Measurements from ENCODE around the gene KMT2D. TPM values are rescaled to one million over a fixed set of nuclear protein-coding genes. Genes with fewer than 3 reads are reported as not detected.

Gene KMT2D
- polyA plus RNA-seq, 1 donor, result 46.1 TPM

DNA sequence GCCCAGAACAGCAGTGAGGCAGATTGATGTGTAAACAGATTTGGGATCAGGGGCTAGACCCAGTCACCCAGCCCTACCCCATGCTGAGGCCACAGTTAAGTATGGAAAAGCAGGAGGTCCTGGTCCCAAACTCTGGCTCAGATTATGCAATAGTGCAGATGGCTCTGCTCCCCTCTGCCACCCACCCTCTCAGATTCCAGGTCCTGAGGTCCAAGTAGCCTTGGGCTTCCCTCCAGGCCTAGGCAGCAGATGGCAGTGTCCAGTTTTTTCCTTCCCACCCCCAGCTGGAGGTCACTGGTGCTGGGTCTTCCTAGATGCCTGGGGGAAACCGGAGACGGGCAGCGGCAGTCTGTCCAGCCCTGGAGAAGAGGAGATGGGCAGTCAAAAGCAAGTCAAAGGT is 36.8 kb upstream of the KMT2D start:
- peaks cover 6% of the 10 kb centered on the region for H3K9me3 ChIP-seq (ENCODE audit: control insufficient read depth, low read depth, low read length)
- peaks cover 30% of the 10 kb centered on the region for H3K27me3 ChIP-seq (ENCODE audit: control insufficient read depth, insufficient read depth, low read length)
- DNase-seq, result no peak
- no CpG with 5 or more reads among the region's 3 CpGs for WGBS (ENCODE audit: insufficient coverage, low lambda C conversion rate)
- no peak overlapping the region for H3K4me3 ChIP-seq (ENCODE audit: low read length)
- H3K27ac ChIP-seq (ENCODE audit: low read length), result no peak overlapping the region
- peaks cover 56% of the 10 kb centered on the region for H3K36me3 ChIP-seq (ENCODE audit: control insufficient read depth, insufficient read depth, low read length)
- peaks cover 14% of the 10 kb centered on the region for H3K4me1 ChIP-seq (ENCODE audit: control insufficient read depth, insufficient read depth, low read length)

DNA sequence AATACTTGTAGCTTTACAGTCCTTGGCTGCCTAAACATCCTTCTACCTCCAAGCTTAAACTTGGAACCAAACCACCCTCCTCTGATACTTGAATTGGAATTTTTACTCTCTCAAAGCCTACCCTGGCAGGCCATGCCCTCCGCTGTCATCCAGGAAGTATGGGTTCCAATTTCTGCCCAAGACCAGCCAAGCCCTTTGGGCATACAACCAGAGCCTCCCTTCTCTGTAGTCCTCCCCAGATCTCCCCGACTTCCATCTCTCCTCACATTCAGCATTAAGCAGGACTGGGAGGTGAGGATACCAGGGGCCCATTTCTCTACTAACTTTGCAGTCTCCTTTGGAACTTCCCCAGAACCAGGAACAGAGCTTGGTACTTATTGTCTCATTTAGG is 34.4 kb upstream of the KMT2D start:
- peaks cover 21% of the 10 kb centered on the region for H3K4me1 ChIP-seq (ENCODE audit: control insufficient read depth, insufficient read depth, low read length)
- H3K27ac ChIP-seq (ENCODE audit: low read length), result no peak overlapping the region
- H3K36me3 ChIP-seq (ENCODE audit: control insufficient read depth, insufficient read depth, low read length), result peaks cover 32% of the 10 kb centered on the region
- H3K4me3 ChIP-seq (ENCODE audit: low read length), result no peak overlapping the region
- DNase-seq, result no peak
- H3K27me3 ChIP-seq (ENCODE audit: control insufficient read depth, insufficient read depth, low read length), result peaks cover 54% of the 10 kb centered on the region
- peaks cover 9% of the 10 kb centered on the region for H3K9me3 ChIP-seq (ENCODE audit: control insufficient read depth, low read depth, low read length)
- WGBS (ENCODE audit: insufficient coverage, low lambda C conversion rate), result no CpG with 5 or more reads among the region's 2 CpGs

DNA sequence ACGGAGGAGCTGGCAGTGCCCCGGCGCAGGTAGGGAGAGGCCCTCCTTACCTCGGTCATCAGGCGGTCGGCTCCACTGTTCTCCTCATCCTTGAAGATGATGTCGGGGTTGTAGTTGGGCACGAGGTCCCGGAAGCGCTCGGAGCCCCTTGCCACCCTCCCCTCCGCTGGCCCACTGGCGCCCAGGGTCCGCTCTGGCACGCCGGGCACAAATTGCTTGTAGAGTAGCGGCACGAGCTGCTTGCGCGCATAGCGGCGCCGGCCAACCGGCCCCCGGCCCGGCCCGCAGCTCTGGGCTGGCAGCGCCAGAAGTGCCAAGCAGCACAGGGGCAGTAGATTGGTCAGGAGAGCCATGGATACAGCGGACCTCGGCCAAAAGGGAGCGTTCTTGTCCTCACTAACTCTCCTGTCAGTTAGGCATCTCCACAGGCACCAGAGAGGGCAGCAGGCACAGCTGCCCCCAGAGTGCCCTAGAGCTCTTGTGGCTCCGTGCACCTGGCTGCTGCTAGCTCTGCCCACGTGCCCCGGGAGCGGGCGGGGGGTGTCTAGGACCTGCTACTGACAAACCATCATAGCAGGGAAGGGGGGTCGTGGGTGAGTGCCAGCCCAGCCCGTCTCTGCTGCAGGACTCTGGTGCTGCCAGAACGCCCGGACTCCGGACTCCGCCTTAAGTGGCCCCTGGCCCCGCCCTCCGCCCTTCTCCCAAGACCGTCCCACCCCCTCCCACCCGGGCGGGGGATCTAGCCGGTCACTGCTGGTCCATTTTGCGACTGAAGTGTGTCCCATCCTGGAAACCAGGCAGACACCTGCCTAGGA is 33.8 kb upstream of the KMT2D start, which contains the start of gene DHH:
Gene DHH (minus strand): TSS at position 642 of the 815 bp plus-strand sequence. CDS start 289 bp downstream, at position 353.
- peaks cover 60% of the 10 kb centered on the region for H3K27me3 ChIP-seq (ENCODE audit: control insufficient read depth, insufficient read depth, low read length)
- peak within 1 kb of the TSS; percentile 3 for H3K4me3 ChIP-seq (ENCODE audit: low read length)
- peaks cover 21% of the 10 kb centered on the region for H3K4me1 ChIP-seq (ENCODE audit: control insufficient read depth, insufficient read depth, low read length)
- H3K27ac ChIP-seq (ENCODE audit: low read length), result no peak within 1 kb of the TSS
- no CpG with 5 or more reads among the region's 49 CpGs for whole genome bisulfite sequencing (ENCODE audit: insufficient coverage, low lambda C conversion rate)
- peaks cover 12% of the 10 kb centered on the region for H3K9me3 ChIP-seq (ENCODE audit: control insufficient read depth, low read depth, low read length)
- peak in 1 of 2 donors; percentile 37 for DNase-seq
- H3K36me3 ChIP-seq (ENCODE audit: control insufficient read depth, insufficient read depth, low read length), result peaks cover 26% of the 10 kb centered on the region

DNA sequence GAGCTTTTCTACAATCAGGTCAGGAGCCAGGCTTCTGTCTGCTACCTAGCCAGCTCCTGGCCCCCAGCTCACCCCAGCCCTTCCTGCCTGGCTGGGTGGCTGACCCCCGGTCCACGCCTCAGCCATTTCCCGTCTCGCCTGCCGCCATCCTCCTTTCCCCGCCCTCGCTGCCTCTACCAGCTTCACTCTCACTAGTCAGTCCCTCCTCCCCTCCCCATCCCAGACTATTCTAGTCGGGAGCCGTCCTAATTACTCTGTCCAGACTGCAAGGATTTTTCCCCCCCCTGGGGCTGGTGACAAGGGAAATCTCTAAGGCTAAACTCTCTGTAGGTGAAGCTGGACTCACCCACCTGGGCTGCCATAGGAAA is 33.2 kb upstream of the KMT2D start:
- H3K4me3 ChIP-seq (ENCODE audit: low read length), result no peak overlapping the region
- H3K4me1 ChIP-seq (ENCODE audit: control insufficient read depth, insufficient read depth, low read length), result peaks cover 21% of the 10 kb centered on the region

DNA sequence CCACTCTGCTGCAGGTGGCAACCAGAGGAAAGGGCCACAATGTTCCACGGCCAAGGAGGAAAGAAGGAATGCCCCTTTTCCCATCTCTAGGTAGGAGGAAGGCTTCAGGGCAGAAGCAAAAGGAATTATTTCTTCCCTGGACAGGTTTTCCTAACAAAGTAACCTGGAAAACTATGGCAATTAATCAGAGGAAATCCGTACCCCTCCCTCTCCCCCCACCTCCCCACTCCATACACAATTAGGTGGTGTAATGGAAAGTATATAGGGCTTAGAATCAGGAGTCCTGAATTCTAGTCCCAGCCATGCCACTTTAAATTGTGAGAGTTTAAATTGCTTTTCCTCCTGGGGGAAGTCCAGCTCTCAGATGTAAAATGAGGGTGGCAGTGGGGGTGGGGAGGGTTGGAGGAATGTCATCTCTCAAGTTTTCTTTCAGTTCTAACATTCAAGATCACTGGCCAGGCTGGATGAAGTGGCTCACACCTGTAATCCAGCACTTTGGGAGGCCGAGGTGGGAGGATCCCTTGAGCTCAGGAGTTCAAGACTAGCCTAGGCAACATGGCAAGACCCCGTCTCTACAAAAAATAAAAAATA is 32.3 kb upstream of the KMT2D start:
- H3K27me3 ChIP-seq (ENCODE audit: control insufficient read depth, insufficient read depth, low read length), result peaks cover 72% of the 10 kb centered on the region
- H3K4me1 ChIP-seq (ENCODE audit: control insufficient read depth, insufficient read depth, low read length), result peaks cover 21% of the 10 kb centered on the region
- H3K9me3 ChIP-seq (ENCODE audit: control insufficient read depth, low read depth, low read length), result peaks cover 12% of the 10 kb centered on the region
- H3K27ac ChIP-seq (ENCODE audit: low read length), result no peak overlapping the region
- peaks cover 14% of the 10 kb centered on the region for H3K36me3 ChIP-seq (ENCODE audit: control insufficient read depth, insufficient read depth, low read length)
- DNase-seq, result no peak
- no peak overlapping the region for H3K4me3 ChIP-seq (ENCODE audit: low read length)
- WGBS (ENCODE audit: insufficient coverage, low lambda C conversion rate), result 0% methylated on average over 1 of the region's 4 CpGs

More for the DNA sequence above, 33.2 kb upstream of the KMT2D start:
- Histone ChIP-seq H3K9me3 (ENCODE audit: control insufficient read depth, low read depth, low read length) (peaks cover 12% of the 10 kb centered on the region), H3K27me3 (ENCODE audit: control insufficient read depth, insufficient read depth, low read length) (peaks cover 66% of the 10 kb centered on the region), H3K36me3 (ENCODE audit: control insufficient read depth, insufficient read depth, low read length) (peaks cover 22% of the 10 kb centered on the region), H3K27ac (ENCODE audit: low read length) (no peak overlapping the region)
- DNase-seq, result no peak
- no CpG with 5 or more reads among the region's 9 CpGs for WGBS (ENCODE audit: insufficient coverage, low lambda C conversion rate)

DNA sequence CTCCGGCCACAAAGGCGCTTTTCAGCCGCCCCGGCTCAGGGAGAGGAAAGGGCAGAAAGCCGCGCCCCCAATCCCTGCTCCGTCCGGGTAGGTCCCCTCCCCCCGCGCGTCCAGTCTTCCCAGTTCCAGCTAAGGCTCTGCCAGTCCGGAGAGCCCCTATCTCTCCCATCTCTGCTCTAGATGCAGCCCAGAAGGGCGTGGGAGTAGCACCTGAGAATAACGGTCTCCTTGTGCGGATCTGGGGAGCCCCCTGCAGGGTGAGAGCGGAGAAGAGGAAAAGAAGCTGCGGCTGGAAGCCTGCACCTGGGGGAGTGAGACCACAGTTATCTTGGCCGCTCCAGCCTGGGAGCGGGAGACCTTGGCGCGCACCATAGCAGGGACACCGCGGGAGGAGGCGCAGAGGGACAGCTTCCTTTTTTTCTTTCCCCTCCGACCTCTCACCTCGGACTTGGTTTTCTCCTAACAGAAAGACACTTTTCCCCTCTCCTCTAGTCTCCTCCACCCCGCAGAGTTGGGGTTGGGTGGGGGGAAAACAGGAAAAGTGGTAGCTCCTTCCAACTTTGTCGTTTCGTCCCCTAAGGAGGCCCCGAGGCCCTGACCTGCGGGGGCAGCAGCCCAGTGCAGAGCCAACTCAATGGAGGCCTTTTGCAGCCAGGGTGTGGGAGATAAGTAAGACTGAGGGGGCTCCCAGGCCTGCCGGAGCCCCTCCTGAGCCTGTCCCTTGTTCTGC is 31.7 kb upstream of the KMT2D start:
- Histone ChIP-seq H3K36me3 (ENCODE audit: control insufficient read depth, insufficient read depth, low read length) (peaks cover 7% of the 10 kb centered on the region), H3K9me3 (ENCODE audit: control insufficient read depth, low read depth, low read length) (peaks cover 12% of the 10 kb centered on the region), H3K4me1 (ENCODE audit: control insufficient read depth, insufficient read depth, low read length) (peaks cover 21% of the 10 kb centered on the region), H3K27me3 (ENCODE audit: control insufficient read depth, insufficient read depth, low read length) (peaks cover 72% of the 10 kb centered on the region), H3K4me3 (ENCODE audit: low read length) (no peak overlapping the region), H3K27ac (ENCODE audit: low read length) (no peak overlapping the region)
- no CpG with 5 or more reads among the region's 32 CpGs for WGBS (ENCODE audit: insufficient coverage, low lambda C conversion rate)
- peak in 1 of 2 donors; percentile 37 for DNase-seq

DNA sequence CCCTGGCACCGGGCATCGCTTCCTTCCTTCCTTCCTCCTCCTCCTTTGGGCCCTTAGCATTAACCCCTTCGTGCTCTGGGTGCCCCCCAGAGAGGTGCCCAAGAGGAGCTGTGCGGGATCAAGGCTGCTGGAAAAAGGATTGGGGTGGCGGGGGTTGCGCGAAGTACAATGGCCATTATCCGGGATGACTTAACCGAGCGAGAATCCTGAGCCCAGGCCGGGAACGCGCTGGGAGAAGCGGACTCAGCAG is 31.2 kb upstream of the KMT2D start:
- peaks cover 2% of the 10 kb centered on the region for H3K36me3 ChIP-seq (ENCODE audit: control insufficient read depth, insufficient read depth, low read length)
- peaks cover 75% of the 10 kb centered on the region for H3K27me3 ChIP-seq (ENCODE audit: control insufficient read depth, insufficient read depth, low read length)
- H3K27ac ChIP-seq (ENCODE audit: low read length), result no peak overlapping the region

DNA sequence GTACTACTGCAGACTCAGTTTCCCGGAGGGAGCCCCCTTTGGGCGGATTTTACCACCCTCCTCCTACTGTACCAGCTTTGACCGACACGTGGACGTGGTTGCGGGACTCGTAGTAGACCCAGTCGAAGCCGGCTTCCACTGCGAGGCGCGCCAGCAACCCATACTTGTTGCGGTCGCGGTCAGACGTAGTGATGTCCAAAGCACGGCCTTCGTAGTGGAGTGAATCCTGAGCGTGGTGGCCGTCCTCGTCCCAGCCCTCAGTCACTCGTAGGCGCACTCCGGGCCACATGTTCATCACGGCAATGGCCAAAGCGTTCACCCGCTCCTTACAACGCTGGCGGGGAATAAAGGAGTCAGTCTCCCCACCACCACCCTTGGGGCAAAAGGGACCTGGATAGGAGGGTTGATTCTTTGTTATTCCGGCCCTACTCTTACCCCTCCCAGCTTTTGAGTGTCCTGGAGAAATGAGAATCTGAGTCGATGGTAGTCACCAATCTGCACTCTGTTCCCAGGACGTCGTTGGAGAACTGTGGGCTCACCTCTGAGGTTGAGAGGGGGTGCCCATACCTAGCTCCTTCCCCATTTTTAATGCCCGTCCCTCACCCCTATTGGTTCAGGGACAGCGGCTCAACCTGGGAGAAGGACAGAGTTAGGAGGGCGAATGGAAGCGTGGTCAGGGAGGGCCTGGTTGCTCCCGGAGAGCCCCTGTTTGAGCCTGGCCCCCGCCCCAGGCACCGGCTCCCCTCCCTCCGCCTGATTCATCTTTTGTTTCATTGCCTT is 30.7 kb upstream of the KMT2D start:
- DNase-seq, result no peak
- no peak overlapping the region for H3K27ac ChIP-seq (ENCODE audit: low read length)
- H3K4me1 ChIP-seq (ENCODE audit: control insufficient read depth, insufficient read depth, low read length), result peaks cover 21% of the 10 kb centered on the region
- H3K9me3 ChIP-seq (ENCODE audit: control insufficient read depth, low read depth, low read length), result peaks cover 12% of the 10 kb centered on the region
- no peaks in the 10 kb centered on the region for H3K36me3 ChIP-seq (ENCODE audit: control insufficient read depth, insufficient read depth, low read length)
- no peak overlapping the region for H3K4me3 ChIP-seq (ENCODE audit: low read length)
- H3K27me3 ChIP-seq (ENCODE audit: control insufficient read depth, insufficient read depth, low read length), result peaks cover 75% of the 10 kb centered on the region
- no CpG with 5 or more reads among the region's 41 CpGs for WGBS (ENCODE audit: insufficient coverage, low lambda C conversion rate)

More for the DNA sequence above, 31.2 kb upstream of the KMT2D start:
- peaks cover 12% of the 10 kb centered on the region for H3K9me3 ChIP-seq (ENCODE audit: control insufficient read depth, low read depth, low read length)
- WGBS (ENCODE audit: insufficient coverage, low lambda C conversion rate), result no CpG with 5 or more reads among the region's 14 CpGs
- DNase-seq, result no peak
- H3K4me1 ChIP-seq (ENCODE audit: control insufficient read depth, insufficient read depth, low read length), result peaks cover 21% of the 10 kb centered on the region
- H3K4me3 ChIP-seq (ENCODE audit: low read length), result no peak overlapping the region

DNA sequence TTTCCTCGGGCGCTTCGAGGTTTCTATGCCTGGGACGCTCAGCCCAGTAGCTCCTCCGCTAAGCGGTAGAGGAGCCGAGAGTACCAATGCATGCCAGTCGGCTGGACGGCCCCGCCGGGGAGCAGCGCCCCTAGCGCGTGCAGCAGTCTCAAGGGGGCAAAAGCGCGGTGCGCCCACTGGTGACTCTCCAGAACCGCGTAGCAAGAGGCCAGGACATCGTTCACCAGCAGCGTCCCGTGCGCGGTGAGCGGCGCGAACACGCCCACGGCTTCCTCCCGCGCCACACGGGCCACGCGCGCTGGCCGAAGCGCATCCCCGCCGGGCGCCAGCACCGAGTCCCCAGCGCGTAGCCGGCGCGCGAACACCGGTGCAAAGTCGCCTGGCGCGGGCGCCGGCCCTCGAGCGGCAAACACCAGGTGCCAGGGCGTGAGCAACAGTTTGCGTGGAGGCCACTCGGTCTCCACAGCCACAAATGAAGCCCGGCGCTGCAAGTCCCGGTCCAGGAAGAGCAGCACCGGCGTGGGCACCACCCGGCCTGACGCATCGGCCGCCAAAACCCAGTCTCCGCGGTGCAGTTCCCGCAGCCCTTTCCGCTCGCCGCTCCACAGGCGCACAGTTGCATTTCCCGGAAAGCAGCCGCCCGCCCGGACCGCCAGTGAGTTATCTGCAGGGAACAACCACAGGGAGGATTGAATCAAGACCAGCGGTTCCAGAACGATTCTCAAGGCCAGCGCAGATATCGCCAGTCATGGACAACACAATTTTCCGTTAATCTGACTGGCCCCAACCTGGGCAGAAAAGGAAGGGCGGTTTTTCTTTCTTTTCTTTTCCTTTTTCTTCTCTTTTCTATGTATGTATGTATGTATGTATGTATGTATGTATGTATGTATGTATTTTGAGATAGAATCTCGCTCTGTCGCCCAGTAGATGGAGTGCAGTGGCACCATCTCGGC is 29.5 kb upstream of the KMT2D start:
- H3K4me1 ChIP-seq (ENCODE audit: control insufficient read depth, insufficient read depth, low read length), result peaks cover 21% of the 10 kb centered on the region
- H3K27ac ChIP-seq (ENCODE audit: low read length), result no peak overlapping the region
- no peak overlapping the region for H3K4me3 ChIP-seq (ENCODE audit: low read length)
- H3K27me3 ChIP-seq (ENCODE audit: control insufficient read depth, insufficient read depth, low read length), result peaks cover 72% of the 10 kb centered on the region
- no peaks in the 10 kb centered on the region for H3K36me3 ChIP-seq (ENCODE audit: control insufficient read depth, insufficient read depth, low read length)
- peaks cover 12% of the 10 kb centered on the region for H3K9me3 ChIP-seq (ENCODE audit: control insufficient read depth, low read depth, low read length)
- peak in 1 of 2 donors; percentile 35 for DNase-seq
- WGBS (ENCODE audit: insufficient coverage, low lambda C conversion rate), result no CpG with 5 or more reads among the region's 88 CpGs

All from large intestine (tissue), 3 donors.